Breast epithelium (tissue), 3 donors: Measurements from ENCODE around the gene PGBD5.

Experiments used
- POLR2AphosphoS5 ChIP-seq, 3 donors: sonication (generic); formaldehyde crosslinking; IDR thresholded peaks; one replicate each; pipeline ENCODE4 v1.6.1; 2017; ENCODE audit warnings: antibody characterized with exemption in 3 of 3
- TF ChIP-seq, protein P1 (sequence below), 3 donors: fragments of 450-650 bp; IDR thresholded peaks; one replicate each; pipeline ENCODE4 v1.5.1; 2016 to 2017; ENCODE audit warnings: antibody characterized with exemption in 3 of 3, mild to moderate bottlenecking in 3 of 3, moderate library complexity in 3 of 3

DNA sequence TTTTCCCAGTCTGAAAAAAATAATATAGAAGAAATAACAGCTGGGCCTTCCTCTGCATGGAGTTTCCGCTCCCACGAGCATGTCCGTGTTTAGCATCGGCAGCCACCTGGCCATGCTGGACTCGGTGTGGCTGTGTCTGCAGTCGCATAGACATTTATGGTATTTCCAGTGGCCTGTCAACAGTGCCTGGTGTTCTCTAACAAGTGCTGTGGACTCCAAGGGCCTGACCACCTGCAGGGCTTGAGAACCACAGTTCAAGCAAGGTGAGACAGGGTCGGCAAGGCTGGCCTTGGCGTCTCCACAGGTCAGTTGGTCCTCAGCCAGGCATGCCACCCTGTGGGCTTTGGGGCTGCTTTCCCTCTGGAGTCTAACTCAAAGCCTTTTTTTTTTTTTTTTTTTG lies 124.8 kb downstream of the PGBD5 start:
- TF ChIP-seq, protein P1, sequence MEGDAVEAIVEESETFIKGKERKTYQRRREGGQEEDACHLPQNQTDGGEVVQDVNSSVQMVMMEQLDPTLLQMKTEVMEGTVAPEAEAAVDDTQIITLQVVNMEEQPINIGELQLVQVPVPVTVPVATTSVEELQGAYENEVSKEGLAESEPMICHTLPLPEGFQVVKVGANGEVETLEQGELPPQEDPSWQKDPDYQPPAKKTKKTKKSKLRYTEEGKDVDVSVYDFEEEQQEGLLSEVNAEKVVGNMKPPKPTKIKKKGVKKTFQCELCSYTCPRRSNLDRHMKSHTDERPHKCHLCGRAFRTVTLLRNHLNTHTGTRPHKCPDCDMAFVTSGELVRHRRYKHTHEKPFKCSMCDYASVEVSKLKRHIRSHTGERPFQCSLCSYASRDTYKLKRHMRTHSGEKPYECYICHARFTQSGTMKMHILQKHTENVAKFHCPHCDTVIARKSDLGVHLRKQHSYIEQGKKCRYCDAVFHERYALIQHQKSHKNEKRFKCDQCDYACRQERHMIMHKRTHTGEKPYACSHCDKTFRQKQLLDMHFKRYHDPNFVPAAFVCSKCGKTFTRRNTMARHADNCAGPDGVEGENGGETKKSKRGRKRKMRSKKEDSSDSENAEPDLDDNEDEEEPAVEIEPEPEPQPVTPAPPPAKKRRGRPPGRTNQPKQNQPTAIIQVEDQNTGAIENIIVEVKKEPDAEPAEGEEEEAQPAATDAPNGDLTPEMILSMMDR (IDR thresholded peaks at IDR 0.05): no peak
- TF ChIP-seq POLR2AphosphoS5 (IDR thresholded peaks at IDR 0.05): no peak
